Coronary artery (tissue), 2 donors: Measurements from ENCODE around the gene BEAN1.

Source experiments
- DNase-seq: peaks from one replicate; pipeline ENCODE4 v3.0.0-alpha.2; 2017; ENCODE audit warnings: low spot score
- H3K27ac ChIP-seq, 2 donors: fragments of 200-600 bp; sonication (generic); one replicate each; pipeline ENCODE4 v1.5.1; 2016 to 2019
- H3K4me3 ChIP-seq: fragments of 200-600 bp; sonication (generic); 2 replicates; pipeline ENCODE4 v1.5.1; 2016; ENCODE audit warnings: mild to moderate bottlenecking, moderate library complexity
- TF ChIP-seq, protein P1 (sequence below): fragments of 200-600 bp; sonication (generic); IDR thresholded peaks from one replicate; pipeline ENCODE4 v1.5.1; 2019; ENCODE audit warnings: antibody characterized with exemption

BEAN1 gene

DNA sequence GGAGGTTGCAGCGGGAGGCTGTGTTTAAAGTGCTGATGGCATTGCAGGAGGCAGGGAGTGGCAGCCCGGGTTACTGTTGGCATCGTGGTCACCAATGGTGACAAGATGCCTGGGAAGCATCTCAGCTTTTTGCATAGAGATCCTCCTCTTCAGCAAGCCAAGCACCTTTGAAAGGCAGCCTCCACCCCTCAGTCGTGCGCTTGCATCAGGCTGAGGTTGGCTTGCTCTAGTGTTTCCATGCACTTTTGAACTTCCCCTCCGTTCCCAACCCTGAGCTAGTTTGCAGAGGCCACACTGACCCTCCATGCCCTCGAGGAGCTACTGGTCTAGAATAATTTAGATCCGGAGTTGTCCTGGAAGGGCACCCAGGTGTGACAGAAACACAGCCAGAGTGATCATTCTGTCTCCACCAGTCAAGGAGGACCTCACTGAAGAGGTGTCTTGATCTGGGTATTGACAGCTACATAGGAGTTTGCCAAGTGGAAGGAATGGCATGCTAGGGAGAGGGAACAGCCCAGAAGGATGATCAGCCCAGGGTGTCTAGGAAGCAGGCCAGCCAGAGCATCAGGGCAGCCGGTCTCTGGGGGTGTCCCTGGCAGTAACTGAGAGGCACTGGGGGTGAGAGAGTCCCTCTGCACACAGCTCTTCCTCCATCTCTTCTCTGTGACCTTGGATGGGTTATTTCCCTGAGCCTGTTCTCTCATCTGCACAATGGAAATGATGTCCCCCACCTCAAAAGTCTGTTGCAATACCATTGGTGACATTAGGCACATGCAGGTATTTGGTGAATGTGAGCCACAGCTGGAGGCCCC lies 7.7 kb downstream of the BEAN1 start:
- Histone ChIP-seq H3K27ac (no peak overlapping the region), H3K4me3 (no peak overlapping the region)
- no peak for DNase-seq
- TF ChIP-seq, protein P1, sequence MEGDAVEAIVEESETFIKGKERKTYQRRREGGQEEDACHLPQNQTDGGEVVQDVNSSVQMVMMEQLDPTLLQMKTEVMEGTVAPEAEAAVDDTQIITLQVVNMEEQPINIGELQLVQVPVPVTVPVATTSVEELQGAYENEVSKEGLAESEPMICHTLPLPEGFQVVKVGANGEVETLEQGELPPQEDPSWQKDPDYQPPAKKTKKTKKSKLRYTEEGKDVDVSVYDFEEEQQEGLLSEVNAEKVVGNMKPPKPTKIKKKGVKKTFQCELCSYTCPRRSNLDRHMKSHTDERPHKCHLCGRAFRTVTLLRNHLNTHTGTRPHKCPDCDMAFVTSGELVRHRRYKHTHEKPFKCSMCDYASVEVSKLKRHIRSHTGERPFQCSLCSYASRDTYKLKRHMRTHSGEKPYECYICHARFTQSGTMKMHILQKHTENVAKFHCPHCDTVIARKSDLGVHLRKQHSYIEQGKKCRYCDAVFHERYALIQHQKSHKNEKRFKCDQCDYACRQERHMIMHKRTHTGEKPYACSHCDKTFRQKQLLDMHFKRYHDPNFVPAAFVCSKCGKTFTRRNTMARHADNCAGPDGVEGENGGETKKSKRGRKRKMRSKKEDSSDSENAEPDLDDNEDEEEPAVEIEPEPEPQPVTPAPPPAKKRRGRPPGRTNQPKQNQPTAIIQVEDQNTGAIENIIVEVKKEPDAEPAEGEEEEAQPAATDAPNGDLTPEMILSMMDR, result no peak

DNA sequence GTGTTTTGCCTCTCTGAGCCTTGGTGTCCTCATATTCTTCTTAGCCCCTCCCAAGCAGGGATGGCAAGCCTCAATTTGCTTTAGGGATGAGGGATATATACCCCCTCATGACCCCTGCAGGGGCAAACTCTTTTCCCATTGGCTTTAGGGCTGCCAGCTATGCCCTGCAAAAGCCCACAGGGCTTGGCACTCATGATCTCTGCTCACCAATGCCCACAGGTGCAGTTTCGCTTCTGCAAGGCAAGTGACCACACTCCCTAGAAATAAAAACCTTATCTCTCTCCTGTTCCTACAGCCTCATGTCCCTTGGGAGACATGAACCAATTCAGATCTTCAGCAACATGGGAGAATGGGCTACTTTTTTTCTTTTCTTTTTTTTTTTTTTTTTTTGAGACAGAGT lies 8.8 kb downstream of the BEAN1 start:
- Histone ChIP-seq H3K27ac (no peak overlapping the region), H3K4me3 (no peak overlapping the region)
- no peak for DNase-seq
- TF ChIP-seq, protein P1, result no peak

DNA sequence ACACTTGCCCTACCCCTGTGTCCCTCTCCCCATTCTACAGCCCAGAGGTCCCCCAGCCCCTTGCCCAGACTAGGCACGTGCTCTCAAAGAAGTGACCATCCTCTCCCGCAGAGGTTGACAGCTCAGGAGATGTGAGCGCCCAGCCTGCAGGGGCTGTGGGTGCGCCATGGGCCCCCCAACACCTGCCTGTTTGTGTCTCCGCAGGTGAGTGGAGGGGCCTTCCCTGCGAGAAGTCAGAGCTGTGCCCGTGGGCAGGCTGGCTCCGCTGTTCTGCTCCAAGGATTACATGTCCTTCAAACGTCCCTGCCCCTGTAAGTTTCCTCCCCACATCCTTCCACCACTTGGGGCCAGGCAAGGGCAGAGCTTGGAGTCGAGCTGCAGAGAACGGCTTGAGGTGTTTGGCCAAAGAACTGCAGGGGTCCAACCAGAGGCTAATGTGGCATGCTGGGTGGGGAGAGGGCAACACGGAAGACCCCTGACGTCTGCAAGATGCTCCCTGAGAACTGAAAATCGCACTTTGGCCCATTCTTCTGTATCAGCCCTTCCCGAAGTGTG lies 10.4 kb downstream of the BEAN1 start:
- DNase-seq, result no peak
- TF ChIP-seq, protein P1, result no peak
- Histone ChIP-seq H3K4me3 (no peak overlapping the region), H3K27ac (no peak overlapping the region)

DNA sequence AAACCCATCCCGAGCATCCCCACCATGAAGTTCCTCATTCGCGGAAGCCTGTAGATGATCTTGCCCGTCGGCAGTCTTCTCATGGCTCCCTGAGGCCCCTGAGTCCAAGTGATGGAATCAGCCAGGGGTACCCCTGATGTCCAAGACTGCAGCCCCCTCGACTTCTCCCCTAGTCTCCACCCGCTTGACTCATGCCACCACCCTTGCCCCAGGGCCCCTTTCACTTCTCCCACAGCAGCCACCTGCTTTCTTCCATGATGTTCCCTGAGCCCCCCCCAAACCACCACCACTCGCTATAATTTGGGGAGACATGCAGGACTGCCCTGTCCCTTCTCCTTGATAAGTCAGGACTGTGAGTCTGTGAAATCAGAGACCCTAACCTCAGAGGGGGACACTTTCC lies 11.4 kb downstream of the BEAN1 start:
- Histone ChIP-seq H3K27ac (no peak overlapping the region), H3K4me3 (no peak overlapping the region)
- TF ChIP-seq, protein P1, result no peak
- no peak for DNase-seq

DNA sequence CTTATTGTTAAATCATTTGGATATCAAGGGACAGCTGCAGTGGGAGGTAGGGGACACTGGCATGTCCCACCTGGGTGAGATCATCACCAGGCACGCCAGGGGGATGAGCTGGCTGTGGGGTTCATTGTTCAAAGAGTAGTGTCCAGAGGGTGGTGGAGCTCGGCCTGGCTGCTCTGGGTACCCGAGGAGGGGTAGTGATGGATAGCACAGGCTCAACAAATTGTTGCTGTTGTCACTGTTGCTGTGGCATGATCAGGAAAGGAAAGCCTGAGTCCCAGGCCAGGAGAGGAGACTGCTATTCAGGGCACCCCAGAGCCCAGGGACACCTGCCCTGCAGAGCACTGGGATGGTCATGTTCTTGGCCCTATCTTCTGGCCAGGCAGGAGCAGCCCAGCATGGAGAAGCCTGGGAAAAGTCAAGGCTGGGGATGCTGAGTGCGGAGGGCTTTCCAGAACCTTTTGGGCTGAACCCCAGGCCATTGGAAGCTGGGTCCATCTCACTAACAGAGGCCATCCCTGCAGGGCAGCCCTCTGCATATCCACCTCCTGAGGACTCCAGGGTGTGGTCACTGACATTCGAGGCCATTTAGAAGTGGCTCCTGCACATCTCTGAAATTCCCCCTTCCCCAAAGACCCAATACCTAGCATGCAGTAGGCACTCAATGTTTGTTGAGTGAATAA lies 12.1 kb downstream of the BEAN1 start:
- H3K27ac ChIP-seq, result no peak overlapping the region
- peak; percentile 43 for DNase-seq
- TF ChIP-seq, protein P1, result no peak
- H3K4me3 ChIP-seq, result no peak overlapping the region

DNA sequence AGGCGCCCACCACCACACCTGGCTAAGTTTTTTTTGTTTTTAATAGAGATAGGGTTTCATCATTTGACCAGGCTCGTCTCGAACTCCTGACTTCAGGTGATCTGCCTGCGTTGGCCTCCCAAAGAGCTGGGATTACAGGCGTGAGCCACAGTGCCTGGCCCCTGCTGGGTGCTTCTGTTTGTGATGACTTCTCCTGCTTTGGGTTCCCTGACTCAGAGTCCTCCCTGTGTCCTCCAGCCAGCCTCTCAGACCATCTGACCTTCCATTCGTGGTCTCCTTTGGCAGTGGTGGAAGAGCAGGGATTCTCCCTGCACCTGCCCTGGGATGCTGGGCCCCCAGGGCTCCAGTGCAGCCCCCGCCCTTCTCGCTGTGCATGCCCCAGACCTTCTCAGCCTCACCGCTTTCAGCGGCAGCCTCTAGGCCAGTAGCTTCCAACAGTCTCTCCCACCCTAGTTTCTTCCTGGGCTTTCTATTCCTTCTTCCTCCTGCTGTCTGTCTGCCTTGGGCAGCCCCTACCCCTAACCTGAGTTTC lies 13.2 kb downstream of the BEAN1 start:
- Histone ChIP-seq H3K27ac (no peak overlapping the region), H3K4me3 (no peak overlapping the region)
- no peak for DNase-seq
- TF ChIP-seq, protein P1, result no peak
